Measurements from ENCODE around the gene CERS3. TPM values are rescaled to one million over a fixed set of nuclear protein-coding genes. Genes with fewer than 3 reads are reported as not detected.
A peak's percentile ranks its signal among the peaks of the same experiment; 100 is the strongest.

Gene CERS3
- total RNA-seq, 1 donor from 2014 or later, result not detected

DNA sequence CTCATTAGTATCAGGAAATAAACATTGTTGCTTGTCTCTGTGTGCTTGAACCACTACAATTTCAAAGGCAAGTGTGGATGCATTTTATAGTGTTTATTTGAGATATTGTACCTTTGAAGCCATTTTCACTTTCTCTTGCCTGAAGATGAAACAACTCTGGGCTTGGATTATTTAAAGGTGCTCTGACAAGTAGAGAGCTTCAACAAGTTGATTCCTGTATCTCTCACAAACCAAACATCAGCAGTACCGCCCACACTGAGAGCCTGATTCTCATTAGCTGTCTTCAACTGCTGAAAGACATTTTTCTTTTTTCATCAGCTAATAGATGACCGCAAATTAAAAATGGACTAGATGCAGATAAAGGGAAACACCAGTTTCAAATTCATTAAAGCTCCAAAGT is 806 bp upstream of the CERS3 start:
- DNase-seq (ENCODE audit: low read depth in 2 of 2), result no peak

DNA sequence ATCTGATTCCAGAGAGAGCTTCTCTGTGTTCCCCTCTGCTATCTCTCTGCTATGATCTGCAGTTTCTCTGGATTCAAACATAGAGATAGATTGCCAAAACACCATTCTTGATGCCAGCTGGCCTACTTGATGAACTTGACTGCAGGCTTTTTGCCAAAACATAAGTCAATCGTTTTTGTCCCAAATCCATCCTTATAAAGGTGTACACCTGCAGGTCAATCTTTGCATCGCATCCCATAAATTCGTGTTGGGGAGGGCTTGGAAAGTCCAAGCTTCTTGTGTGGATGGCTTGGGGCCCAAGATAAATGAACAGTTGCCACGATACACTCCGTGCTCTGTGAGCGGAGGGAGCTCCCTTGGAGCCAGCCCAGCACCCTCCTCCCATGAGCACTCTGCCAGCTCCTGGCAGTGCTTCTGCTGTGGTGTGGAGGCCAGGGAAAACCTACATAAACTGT is 2.7 kb downstream of the CERS3 start:
- DNase-seq (ENCODE audit: low read depth in 2 of 2), result no peak

DNA sequence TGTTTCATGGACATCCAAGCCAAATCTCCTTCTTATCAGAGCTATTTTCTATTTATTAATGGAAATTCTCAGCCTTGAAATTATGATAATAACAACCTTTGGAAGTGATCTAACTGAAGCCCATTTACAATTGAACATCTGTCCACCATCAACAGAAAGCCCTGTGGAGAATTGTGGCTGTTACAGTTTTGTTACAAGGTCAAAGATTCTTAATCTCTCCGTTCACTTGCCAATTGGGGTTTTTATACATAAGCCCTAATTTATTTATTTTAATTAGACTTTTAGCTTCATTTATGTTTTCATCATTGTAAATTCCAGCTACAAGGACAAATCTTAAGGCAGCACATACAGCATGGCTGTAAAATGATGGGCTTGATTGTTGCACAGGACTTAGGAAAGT is 3.3 kb downstream of the CERS3 start:
- no peak for DNase-seq (ENCODE audit: low read depth in 2 of 2)

DNA sequence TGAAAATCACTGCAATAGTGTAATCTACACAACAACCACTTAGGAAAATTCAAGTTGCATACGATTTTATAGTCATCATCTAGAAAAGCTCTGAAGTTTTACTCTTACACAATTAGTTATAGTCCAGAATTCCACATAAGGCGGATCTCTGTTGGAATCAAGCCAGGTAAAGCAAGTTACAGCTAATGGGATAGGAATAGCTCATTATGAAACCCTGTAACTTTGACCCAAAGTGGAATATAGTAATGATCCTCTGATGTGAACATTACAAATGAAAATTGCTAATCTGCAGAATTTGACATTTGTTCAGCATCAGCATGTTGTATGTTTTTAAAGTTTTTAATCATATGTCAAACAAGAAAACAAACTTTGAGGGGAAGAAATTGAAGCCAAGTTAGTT is 4.4 kb downstream of the CERS3 start:
- DNase-seq (ENCODE audit: low read depth in 2 of 2), result no peak

DNA sequence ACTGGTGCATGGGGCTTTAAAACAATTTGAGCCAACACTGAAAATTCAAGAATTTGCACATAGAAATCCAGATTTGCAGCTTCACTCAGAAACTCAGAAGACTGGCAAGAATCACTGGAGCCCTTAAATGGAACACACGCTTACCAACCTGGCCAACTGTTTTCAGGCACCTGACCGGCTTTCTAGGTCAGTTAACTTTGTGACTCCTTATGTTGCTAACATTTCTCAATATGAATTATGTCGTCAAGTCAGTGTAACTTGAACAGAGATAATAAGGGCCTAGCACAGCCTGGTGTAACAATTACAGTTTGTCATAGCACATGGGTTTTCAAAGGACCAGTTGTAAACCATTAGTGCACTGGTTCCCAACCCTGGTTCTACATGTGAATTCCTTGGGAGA is 6.8 kb downstream of the CERS3 start:
- no peak for DNase-seq (ENCODE audit: low read depth in 2 of 2)

DNA sequence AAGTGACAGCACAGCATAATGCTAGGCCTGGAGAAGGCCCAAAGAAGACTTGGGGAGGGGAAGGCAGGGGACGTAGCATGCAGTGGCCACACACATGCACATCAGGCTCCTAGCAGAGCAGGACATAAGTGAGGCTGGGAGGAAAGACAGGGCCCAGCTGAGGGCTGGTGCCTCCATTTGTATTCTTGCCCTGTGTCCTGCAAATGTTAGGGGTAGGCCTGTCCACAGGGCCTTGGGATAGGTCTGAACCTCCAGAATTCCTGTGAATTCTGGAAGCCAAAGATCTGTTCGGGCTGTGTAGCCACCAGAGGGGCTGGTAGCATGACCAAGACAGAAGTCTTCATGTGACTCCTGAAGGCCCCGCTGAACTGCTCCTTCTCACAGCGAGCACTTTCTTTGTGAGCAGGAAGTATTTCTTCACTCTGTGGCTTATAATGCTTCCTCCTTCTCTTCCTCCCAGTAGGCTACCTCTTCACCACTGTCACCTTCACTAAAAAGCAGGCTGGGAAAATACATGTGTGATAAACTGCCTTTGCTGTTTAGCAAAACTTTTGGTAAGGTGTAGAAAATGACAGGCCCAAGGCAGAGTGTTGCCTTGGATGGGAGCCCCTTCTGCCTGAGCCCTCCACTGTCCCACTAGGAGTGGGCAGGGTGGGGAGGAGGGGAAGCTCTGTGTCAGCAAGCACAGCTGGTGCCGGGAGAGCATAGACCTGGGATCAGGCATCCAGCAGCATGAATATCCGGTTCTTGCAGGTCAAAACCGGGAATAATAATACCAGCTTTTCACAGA is 8.4 kb downstream of the CERS3 start:
- DNase-seq (ENCODE audit: low read depth in 2 of 2), result no peak

DNA sequence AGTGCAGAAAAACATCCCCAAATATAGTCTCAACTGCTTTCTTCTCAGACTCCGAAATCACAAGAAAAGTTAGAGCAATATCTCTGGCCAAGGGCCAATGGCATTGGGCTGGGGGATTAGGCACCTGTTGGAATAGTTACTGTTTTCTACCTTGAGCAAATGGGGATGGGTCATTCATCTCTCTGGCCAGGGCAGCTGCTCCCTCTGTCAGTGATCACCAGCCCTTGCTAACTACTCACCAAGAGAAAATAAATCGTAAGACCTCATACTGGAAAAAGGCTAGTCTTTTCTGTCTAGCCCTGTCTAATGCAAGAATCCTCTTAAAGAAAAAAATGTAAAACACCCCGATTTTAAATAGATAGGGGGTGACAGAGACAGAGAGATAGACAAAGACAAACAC is 10.9 kb downstream of the CERS3 start:
- no peak for DNase-seq (ENCODE audit: low read depth in 2 of 2)

DNA sequence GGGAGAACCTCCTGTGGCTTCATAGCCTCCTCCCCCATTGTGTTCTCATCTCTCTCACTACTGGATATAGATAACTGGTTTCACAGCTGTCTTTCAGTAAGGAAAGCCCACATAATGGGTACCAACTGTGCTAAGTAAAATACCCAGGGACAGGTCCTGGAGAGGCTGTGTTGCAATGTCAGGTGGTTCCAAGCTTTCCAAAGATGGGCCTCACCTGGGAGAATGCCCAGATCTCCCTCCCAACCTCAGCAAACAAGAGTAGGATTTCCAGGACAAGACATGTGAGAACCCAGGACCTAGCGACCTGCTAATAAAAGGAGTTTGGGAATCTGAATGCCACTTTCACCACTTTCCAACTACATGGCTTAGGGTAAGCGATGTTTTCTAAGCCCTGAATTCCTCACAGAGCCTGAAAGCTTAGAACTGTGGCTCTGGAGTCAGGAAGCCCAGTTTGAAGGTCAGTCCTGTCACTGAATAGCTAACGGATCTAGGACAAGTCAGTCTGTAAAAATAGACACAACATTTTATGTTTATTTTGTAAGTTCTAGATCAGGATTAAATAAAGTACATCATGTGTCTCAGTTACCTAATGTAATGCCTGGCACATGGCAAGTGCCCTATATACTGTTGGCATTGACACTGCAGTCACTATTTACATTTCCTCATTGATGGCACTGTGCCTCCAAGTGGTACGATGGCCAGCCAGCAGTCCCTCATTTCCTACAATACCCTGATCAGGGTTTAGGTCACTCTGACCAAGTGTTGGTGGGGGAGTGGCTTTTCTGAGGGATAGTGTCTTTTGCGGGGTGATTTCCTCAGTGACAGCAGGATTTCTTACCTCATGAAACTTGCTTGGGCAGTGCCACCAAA is 11.9 kb downstream of the CERS3 start:
- DNase-seq (ENCODE audit: low read depth in 2 of 2), result no peak

DNA sequence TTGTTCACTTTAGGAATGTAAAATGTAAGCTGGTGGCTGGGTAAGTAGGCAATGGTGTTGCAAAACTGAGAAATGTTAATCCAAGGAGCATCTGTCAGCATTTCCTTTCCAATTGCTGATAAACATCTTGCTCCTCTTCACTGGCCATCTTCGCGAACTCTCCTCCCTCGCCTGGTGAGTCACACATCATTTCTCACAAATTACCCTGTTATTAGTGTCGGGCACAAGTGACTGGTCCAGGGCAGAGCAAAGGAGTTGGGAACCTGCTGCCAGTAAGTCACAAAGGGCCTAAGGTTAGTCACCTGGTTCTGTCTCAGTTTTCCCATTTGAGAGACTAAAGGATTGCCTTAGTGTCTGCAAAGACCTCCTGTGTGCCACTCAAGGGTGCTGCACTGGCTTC is 13.0 kb downstream of the CERS3 start:
- DNase-seq (ENCODE audit: low read depth in 2 of 2), result no peak

DNA sequence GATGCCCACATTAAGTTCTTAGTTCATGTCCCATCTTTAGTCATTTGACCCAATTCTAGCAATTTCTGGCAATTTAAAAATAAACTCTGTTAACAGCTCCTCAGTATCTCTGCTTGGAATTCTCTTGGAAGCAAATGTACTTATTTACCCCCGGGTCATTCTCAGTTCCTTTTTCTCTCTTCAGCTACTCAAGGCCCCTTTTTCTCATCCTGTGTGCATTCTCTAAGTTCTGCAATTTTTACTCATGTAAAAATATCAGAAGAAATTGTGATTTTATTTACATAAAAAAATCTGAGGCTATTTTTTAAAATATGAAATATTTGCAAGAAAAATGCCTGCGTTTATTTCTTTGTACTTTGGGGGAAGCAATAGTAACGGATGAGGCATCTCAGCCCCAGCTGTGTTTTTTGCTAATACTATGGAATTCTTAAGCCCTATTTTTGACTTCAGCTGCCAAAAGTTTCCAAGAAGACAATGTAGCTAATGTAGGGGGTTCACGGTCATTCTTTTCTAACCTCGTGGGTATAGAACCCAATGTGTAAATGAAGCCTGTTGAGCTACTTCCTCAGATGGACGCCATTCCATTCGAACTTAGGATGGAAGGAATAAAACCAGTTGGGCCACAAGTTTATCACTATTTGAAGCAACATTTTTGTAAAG is 20.0 kb downstream of the CERS3 start:
- DNase-seq (ENCODE audit: low read depth in 2 of 2), result no peak

DNA sequence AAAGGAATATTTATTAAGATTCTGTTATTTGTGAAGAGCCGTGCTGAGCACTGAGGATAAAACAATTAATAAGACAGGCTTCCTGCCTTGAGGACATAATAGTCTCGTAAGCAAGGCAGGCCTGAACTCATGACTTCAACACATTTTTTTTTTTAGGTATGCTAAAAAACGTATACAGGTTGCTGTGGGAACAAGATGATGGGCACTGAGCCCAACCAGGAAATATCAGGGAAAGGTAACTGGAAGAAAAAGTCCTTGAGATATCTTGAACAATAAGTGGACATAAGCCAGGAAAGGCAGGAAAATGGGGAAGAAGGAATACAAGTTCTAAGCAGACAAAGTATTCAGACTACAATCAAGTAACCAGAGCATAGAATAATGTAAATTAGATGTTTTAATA is 26.1 kb downstream of the CERS3 start:
- no peak for DNase-seq (ENCODE audit: low read depth in 2 of 2)

DNA sequence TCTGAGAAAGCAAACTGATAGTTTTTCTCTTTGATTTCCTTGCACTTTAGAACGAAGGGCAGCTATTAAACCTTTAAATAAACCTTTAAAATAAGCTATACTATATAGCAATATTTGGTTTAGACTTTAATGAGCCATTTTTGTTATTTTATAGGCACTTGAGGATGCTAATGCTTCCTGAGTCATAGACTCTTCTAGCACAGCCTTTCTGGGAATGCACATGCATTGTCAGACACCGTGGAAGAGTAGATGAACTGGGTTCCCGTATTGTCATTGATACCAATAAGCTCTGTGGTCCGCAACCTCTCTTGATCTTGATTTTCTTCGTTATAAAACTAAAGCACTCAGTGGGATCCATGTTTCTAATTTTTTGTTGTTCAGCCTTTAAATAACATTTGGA is 27.6 kb downstream of the CERS3 start:
- DNase-seq (ENCODE audit: low read depth in 2 of 2), result no peak

DNA sequence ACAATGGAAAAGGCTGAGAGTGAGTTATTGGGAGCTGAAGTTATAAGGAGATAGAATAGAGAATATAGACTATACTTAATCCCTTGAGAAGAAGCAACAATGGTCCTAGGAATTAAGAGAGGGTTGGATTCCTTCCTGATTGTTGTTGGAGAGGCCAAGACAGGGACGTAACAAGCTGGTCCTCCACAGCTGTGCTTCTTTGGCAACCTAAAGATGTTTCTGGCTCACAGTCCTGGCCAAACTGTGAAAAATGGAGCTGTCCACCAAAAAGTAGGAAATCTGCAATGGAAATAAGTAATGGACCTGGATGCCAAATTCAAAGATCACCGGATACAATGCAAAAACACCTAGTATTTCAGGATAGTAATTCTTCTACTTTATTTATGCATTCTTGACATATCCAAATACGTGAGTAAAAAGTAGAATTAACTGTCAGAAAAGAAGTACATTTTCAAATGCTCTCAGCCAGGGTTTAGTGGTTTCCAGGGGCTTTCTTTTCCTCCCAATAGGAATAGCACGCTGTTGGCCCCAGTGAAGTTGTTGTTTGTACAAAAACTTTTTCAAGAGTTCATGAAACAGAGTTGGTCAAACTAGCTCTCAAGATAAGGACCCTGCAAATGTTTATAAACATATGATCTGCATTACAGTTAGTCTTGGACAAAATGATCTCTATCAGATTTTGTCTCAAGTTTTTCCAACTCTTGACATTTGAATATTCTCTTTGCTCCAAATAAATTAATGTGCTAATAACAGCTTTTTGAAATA is 28.3 kb downstream of the CERS3 start:
- DNase-seq (ENCODE audit: low read depth in 2 of 2), result no peak

DNA sequence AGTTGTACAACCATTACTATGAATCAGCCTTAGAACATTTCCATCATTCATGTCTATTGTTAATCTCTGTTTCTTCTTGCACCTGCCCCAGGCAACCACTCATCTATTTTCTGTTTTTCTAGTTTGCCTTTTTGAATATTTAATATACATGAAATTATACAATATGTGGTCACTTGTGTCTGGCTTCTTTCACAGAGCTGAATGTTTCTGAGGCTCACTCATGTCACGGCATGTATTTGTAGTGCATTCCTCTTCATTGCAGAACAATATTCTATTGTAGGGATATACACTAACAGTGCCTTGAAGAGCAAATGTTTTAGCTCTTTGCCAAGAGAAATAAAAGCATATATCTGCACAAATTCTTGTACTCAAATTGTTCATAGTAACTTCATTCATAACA is 32.9 kb downstream of the CERS3 start:
- no peak for DNase-seq (ENCODE audit: low read depth in 2 of 2)

DNA sequence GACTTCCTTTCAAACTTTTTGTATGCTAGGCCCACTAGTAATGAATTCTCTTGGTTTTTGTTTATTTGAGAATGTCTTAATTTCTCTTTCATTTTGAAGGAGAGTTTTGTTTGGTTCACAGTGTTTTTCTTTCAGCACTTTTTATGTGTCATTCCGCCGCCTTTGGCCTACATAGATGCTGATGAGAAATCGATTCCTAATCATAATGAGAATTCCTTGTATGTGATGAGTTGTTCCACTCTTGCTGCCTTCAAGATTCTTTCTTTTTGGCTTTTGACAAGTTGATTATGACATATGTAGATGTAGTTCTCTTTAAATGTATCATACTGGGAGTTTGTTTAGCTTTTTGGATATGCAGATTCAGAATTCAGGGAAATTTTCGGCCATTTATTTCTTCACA is 35.5 kb downstream of the CERS3 start:
- DNase-seq (ENCODE audit: low read depth in 2 of 2), result no peak

DNA sequence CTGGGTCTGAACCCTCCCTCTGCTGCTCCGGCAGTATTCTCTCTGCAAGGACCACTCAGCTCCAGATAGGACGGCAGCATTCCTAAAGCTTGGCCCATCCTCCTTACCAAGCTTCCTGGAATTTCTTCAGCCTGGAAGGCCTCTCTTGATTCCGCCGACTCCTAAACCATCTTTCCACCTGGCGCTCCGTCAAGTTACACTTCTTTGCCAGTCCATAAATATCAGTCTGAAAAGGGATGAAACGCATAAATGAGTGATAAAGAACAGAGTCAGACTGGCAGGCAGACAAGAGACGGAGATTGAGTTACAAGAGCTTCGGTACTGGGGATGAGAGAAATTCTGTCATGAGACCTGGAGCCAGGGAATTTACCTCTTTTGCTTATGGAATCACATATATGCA is 44.3 kb downstream of the CERS3 start:
- DNase-seq (ENCODE audit: low read depth in 2 of 2), result no peak

DNA sequence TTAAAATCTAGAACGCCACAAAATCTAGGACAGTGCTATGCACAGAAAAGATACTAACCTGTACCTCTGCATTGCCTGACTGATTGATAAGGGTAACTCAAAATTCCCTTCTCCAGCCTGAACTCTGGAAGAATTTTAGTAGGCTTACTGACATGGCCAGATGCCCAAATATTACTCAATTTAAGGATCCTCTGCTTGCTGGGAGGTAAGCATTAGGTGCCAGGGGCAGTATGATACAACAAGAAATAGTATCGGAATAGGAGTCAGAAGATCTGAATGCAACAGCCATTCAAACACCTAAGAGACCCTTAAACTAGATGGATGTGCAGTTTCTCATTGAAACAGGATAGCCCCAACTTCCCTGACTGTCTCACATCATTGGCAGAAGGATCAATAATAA is 45.4 kb downstream of the CERS3 start:
- DNase-seq (ENCODE audit: low read depth in 2 of 2), result no peak

DNA sequence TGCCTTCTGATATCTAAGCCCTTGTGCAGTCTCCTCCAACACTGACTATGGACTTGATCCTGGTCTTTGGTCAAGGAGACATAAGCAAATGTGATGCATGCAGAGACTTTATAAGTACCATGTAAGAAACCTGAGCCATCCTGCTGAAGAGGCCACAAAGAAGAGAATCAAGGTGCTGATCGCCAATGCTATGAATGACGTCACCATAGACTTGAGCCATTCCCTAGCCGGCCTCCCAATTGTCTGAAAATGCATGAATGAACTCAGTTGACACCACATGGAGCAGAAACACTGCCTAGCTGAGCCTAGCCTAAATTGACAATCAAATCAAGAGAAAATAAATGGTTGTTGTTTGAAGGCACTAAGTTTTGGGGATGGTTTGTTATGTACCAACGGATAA is 51.9 kb downstream of the CERS3 start:
- DNase-seq (ENCODE audit: low read depth in 2 of 2), result no peak

DNA sequence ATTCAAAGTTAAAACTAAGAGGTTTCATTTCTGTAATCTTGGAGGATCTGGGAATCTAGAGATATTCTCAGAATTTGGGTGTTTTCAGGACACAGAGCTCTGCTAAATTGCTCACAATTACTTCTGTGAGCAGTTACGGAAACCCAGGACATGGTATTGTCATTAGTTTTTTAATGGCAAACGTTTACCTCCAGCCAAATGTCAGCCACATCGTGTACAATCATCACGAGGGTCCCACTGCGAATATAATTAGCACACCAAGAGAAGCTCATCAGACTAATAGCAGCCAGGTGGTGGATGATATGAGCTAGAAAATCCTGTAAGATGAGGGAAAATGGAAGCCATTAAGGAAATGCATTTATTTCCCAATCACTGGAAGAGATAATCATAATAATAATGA is 56.0 kb downstream of the CERS3 start:
- no peak for DNase-seq (ENCODE audit: low read depth in 2 of 2)

DNA sequence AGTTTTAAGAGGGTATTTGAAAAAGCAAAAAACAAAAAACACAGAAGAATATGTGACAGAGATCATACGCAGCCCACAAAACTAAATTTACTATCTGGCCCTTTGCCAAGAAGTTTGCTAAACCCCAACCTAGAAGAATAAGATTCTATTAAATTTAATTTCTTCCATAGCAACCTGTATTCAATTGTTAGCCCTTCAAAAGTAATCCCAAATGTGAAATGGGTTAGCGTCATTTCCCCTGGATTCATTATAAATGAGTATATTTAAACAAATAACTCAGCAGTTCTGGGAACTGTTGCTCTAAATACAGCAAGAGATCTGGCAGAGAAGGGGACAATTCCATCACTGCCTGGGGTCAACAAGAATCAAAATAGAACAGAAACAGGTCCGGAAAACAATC is 56.8 kb downstream of the CERS3 start:
- no peak for DNase-seq (ENCODE audit: low read depth in 2 of 2)

DNA sequence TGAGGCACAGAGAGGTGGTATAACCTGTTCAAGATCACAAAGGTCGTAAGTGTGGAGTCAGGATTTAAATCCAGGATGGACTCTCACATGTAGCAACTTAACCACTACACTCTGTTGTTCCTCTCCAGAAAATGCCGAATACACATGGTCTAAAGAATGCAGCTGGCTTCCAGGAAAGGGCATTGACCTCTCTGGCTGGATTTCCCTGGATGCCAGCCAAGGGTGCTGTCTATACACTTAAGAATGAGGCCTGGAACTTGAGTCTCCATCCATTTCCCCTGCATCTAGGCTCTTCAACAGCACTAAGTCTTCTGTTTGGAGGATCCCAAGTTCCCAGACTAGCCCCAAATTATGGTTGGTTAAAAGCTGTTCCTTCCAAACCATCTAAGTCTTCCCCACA is 60.5 kb downstream of the CERS3 start:
- DNase-seq (ENCODE audit: low read depth in 2 of 2), result peak in 1 of 2 donors; percentile 1

DNA sequence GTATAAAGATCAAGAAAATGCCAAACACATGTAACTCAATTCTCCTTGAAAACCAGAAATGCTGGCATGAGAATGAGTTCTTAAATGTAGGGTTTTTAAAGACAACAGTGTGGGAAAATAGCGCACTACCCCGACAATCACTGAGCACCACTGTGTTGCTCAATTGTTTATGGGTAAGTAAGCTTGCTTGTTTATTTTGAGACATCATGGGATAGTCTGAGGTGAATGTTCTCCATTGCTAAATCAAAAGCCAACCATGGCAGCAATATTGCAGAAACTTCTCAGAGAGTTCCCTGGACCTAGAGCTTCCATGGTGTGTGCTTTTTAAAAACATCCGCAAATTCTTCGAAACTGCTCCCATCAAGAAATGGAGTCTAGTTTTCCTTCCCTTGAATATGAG is 62.7 kb downstream of the CERS3 start:
- no peak for DNase-seq (ENCODE audit: low read depth in 2 of 2)
